Activated T-helper 1 cell treated with anti-CD3 and anti-CD28 coated beads, Interleukin-2, amount 50 U/mL, for 16 hours (primary cell): ENCODE results near the gene GALNT14.
"Not testable (repeated sequence)": the region's sequence is repeated elsewhere in the genome, so short reads cannot be mapped to it uniquely, and the experiment has no call there.

Experiments
- DNase-seq, 2 donors: peaks; one replicate each; pipeline ENCODE4 v3.0.0-alpha.2; 2020; ENCODE audit warnings: low read depth in 1 of 2, low spot score in 1 of 2

Gene GALNT14

DNA sequence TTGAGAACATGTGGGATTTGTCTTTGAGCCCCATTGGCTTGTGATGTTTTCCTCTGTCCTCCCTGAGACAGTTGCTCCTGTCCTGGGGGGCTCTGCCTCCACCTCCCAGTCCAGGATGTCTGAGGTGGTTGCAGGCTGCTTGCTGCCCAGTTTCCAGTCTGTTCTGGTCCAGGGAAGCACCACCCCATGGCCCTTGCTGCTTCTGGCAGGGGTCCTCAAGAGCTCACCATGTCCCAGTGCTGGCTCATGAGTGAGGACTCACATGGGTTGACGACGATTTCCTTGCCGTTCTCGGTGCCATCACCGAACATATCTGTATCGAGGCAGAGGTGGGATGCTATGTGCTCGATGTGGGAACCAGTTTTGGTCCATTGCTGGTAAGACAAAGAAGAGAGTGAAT, 227.6 kb downstream of the GALNT14 start:
- no peak for DNase-seq

DNA sequence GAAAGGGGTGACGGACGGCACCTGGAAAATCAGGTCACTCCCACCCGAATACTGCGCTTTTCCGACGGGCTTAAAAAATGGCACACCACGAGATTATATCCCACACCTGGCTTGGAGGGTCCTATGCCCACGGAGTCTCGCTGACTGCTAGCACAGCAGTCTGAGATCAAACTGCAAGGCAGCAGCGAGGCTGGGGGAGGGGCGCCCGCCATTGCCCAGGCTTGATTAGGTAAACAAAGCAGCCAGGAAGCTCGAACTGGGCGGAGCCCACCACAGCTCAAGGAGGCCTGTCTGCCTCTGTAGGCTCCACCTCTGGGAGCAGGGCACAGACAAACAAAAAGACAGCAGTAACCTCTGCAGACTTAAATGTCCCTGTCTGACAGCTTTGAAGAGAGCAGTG, 233.8 kb downstream of the GALNT14 start:
- DNase-seq, result not testable (repeated sequence)

DNA sequence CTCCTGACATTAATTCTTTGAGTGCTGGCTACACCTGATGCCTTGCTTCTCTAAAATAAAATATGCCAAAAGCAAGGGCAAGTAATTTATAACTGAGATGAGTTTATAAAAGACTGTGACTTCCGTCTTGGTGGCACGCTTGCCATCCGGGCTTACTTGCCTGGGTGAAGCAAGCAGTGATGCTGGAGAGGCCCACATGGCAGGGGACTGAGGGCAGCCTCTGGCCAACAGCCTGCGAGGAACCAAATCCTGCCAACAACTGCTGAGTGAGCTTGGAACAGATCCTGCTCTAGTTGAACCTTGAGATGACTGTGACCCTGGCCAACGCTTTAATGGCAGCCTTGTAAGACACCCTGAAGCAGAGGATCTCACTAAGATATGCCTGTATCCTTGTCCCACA, 234.9 kb downstream of the GALNT14 start:
- no peak for DNase-seq

DNA sequence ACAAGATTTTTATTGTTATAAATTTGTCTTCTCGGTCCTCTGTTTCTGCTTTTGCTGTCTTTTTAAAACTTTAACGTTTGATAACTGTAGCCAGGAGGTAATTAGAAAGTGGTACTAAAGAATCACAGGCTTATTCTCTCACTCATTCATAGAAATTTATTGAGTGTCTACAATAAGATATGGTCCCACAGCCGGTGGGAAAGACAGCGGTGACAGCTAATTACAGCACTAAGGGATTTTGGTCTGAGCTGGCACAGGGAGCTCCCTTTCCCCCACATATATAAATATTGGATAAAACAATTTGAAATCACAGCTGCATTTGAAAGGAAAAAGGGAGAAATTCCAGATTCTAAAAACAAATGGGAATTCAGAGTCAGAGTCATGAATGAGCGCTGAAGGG, 237.9 kb downstream of the GALNT14 start:
- no peak for DNase-seq

DNA sequence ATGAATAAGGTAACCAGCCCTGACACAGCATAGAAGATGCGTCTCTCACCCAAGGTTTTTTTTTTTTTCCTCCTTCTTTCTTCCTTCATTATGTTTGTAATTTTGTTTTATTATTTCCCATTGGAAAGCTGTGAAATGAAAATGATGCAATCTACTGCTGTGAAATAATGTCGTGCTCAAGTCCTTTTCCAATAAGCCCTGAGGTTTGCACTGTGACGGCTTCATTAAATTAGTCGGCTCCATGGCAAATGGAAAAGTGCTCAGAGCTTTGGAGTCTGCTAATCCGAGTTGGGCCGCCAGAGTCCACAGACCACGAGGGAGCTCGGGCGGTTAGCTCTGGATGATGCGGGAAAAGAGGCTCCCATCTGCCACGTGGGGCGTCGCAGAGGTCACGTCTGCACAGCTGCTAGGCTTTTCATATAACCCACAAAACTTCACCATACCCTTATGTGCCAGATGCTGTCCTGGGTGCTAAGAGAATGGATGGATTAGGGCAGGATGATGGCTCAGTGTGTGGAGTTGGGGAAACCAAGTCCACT, 238.7 kb downstream of the GALNT14 start:
- no peak for DNase-seq

- DNase-seq, result no peak
Observed at GRCh38 chr2:30897539-30897938, 240.7 kb downstream of the GALNT14 start.

DNA sequence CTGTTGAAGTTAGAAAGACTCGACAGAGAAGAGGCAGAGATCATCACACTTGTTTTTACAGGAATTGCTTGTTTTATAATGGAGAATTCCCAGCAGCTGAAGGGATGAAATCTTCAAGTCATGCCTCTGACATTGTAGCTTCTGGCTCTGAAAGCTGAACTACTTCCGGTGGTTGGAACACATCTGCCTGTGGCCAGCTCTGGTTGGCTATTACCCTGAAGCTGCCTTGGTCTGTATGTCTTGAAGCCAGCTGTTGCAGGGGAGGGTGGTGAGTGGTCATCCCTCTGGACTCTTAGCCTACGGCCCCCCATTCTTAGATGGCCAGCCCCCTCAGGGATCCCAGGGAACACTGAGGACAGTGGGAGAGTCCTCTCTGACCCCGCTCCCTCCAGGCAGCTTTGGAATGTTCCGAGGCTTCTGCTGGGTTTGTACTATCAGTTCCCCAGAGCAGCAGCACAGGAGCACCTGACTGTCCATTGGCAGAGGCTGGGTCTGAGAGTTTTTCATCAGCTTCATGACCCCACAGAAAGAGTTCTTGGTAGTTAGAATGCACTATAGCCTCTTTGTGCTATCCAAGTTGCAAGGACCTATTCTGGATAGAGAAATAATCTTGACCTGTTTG, 243.6 kb downstream of the GALNT14 start:
- DNase-seq, result no peak

DNA sequence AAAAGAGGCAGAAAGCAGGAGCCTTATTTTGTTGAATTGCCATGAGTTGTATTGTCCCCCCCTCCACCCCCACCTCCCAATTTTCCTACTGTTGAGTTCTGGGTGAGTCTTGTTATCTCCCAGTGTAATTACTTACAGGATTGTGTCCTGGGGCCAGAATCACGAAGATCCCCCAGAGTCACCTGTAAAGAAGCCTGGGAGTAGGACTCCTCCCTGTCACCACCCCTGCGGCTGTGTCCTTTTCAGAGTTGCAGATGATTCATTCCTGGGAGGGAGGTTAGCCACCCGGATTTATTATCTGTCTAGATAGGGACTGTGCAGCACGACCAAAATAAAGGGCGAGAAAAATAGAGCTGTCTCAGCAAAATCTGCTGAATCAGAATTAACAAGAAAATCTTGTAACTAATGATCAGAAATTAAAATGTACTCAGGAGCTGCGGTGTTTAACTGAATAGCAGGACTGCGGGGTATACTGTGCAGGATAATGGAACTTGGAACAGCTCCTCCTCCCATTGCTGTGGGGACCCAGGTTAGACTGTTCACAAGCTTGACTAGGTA, 249.3 kb downstream of the GALNT14 start:
- no peak for DNase-seq

GRCh38 chr2:30886080-30886479, 252.2 kb downstream of the GALNT14 start:
- DNase-seq, result no peak

DNA sequence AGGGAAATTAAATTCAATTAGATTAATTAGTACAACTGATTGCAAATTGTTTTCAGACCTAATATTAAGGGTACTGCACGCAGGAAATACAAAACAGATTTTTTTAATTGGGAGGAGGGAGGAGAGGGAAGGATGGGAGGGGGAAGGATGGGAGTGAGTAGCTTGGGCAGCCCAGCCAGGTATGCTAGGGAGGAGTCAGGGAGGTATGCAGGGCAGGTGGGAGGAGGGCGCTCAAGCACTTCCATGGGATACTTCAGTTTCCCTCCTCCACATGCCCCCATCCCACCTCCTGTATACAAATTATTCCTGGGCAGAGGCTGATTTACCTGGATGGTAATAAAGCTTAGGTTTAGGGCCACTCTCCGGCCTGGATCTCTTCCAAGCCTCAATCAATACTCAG, 254.4 kb downstream of the GALNT14 start:
- DNase-seq, result no peak

GRCh38 chr2:30883184-30883583, 255.1 kb downstream of the GALNT14 start:
- DNase-seq, result no peak

DNA sequence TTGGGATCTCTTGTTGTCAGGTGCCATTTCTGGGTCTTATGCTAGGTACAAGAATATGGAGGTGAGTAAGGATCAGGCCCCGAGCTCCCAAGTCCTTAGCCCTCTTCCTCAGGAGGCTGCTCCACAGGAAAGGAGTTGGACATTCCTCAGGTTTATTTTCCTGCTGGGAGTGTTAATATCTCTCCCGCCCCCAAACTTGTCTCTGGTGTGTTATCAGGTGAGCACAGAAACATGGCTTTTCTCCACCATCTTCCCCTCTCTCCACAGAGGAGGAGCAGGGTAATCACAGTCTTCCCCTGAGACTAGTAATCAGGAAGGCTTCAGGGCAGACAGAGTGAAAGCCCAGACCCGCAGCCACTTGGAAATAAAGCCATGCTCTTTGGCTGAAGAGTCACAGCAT, 257.7 kb downstream of the GALNT14 start:
- DNase-seq, result no peak

DNA sequence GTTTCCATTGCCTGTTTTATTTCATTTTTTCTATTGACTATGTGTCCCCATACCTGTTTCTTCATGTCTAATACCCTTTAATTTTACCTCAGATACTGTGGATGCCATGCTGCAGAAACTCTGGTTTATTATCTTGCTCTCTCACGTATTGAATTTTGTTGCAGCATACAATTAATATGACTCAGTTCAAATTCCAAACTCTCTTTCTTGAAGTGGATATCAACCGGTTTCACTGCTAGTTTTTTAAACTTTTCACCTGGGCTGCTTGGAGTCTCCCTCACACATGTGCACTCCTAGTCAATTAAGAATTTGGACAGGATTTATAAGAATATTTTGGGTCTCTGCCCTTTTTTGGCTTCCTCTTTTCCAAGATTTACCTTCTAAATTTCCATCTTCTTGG, 260.4 kb downstream of the GALNT14 start:
- no peak for DNase-seq

DNA sequence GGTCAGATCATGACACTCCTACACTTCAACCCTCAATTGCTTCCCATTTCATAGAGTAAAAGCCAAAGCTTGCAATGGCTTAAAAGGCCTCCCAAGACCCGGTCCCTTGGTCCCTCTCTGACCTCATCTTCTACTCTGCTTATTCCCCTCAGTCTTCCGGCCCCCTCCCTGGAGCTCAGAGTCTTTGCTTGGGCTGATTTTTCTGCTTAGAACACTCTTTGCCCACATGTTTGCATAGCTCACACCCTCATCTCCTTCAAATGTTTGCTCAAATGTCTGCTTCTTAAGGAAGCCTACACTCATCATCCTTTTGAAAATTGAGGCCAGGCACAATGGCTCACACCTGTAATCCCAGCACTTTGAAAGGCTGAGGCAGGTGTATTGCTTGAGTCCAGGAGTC, 265.4 kb downstream of the GALNT14 start:
- DNase-seq, result no peak

DNA sequence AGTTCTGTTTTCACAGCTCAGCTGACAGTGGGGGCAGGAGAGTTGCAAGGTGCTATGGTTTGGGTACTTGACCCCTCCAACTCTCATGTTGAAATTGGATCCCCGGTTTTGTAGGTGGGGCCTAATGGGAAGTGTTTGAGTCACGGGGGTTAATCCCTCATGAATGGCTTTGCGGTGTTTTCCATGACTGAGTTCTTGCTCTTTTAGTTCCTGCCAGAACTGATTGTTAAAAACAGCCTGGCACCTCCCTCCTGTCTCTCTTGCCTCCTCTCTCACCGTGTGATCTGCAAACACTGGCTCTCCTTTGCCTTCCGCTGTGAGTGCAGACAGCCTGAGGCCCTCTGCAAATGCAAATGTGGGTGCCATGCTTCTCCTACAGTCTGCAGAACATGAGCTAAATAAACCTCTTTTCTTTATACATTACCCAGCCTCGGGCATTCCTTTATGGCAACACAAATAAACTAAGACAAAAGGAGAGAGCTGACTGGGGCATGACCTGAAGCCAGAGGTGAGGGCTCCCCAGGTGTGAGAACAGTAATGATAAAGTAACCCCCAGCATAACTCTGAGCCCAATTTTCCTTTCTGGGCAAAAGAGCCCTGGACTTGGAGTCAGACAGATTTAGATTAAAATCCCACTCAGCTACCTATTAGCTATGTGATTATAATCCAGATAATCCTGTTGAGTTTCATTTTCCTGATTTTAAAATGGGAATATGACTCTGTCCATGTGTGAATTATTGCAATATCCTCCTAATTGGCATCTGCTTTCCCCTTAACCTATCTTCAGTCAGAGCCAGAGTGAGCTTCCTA, 266.1 kb downstream of the GALNT14 start:
- no peak for DNase-seq

DNA sequence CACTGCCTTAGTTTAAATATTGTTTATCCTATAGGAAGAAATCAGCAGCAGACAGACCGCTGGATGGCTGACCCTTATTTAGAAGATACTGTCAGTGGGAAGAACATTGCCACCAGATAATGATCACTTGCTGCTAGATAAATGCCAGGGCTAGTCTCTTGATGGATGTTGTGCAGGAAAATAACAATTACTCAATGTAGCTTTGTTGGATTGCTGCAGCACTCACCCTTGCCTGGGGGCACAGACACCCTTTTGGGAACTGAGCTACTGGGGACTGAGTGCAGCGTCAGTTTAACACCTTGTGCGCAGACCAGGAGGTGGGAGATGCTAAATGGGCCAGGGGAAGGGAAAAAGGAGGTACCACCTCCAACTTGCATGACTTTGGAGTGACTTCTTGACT, 266.8 kb downstream of the GALNT14 start:
- no peak for DNase-seq

DNA sequence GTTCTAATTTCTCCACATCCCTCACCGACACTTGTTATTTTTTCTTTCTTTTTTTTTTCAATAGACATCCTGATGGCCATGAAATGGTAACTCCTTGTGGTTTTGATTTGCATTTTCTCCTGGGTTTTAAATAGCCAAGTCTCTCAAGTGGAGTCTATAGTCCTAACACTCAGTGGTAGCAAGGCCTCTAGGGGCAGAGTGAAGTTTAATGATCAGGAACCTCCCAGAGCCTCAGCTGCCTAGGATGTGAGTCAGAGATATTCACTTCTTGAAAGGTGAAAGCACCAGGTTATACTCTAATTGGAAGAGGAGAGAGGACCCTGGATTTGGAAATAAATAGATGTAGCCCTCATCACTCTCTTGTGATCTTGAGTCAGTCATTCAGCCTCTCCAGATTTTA, 268.3 kb downstream of the GALNT14 start:
- DNase-seq, result no peak

GRCh38 chr2:30867385-30867784, 270.9 kb downstream of the GALNT14 start:
- DNase-seq, result no peak

DNA sequence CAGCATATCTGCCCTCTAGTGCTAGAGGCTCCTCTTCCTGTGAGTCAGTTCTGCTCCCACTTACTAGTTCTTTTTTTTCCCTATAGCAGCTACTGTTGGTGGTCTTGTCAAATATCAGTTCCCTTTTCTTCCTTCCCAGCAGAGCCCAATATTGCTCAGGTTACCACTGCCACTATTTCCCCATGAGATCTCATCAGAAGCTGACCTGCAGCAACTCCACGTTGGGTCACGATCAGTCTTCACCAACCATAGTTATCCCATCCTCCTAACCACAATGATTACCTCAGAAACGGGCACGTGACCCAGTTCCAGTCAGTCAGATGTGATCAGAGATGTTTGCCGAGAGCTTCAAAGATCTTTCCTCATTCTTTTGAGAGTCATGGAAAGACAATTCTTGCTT, 271.3 kb downstream of the GALNT14 start:
- no peak for DNase-seq

DNA sequence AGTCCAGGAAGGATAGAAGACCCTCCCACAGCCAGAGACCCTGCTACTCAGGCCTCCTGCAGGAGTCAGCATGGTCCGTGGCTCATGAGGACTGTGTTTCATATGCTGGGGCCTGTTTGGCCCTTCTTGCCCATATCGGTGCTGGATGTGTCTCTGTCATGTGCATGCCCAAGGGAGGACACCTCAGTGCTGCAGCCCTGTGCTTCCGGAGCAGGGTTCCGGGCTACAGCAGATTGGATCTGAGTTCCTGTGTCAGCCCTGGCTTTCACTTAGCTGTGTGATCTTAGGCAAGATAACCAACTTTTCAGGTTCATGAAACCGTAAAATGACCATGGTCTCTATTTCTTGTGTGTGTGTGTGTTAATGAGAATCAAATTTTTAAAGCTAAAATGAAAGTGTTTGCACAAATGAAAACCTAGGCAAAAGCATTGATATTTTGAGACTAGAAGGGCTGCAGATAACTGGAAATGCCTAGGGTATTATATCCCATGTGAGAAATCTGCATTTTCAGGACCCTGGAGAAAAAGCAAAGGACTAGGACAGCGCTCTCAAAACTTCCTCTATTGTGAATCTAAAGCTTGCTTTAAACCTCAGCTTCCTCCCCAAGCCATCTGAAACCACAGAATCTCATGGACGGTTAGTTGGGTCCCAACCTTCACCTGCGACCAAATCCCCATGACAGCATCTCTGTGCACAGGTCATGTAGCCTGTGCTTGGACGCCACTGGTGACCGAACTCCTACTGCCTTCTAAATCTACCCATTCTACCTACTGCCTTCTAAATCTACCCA, 272.2 kb downstream of the GALNT14 start:
- DNase-seq, result no peak

- no peak for DNase-seq
Observed at GRCh38 chr2:30865243-30865642, 273.0 kb downstream of the GALNT14 start.
